PC-3 (cell line): ENCODE data around the gene ZNF514.

ENCODE experiments used
- CTCF ChIP-seq: fragments of 300-600 bp; sonication (generic); conservative IDR thresholded peaks from 2 replicates; pipeline ENCODE4 v1.5.1; 2017; ENCODE audit warnings: antibody characterized with exemption, low read depth, mild to moderate bottlenecking, low read length
- EZH2 ChIP-seq: fragments of 300-600 bp; sonication (generic); IDR thresholded peaks from one replicate; pipeline ENCODE4 v1.6.1; 2017; ENCODE audit warnings: antibody characterized with exemption, mild to moderate bottlenecking, low read length; ENCODE audit not compliant: unreplicated experiment

- TF ChIP-seq CTCF (no peak), EZH2 (no peak)
Observed at GRCh38 chr2:95165371-95166064, 5.9 kb upstream of the ZNF514 start, which contains the start of gene ZNF2.
